Panc1 (cell line): ENCODE data around the gene IQGAP1. TPM values are rescaled to one million over a fixed set of nuclear protein-coding genes. Genes with fewer than 3 reads are reported as not detected.

Source experiments
- ATAC-seq: fragments of 200-7000 bp; cut with Tn5 transposase; 2 replicates; pipeline ENCODE4 v1.9.1; 2020; ENCODE audit warnings: mild to moderate bottlenecking, moderate library complexity
- BruUV-seq: library from RNA; stranded (reverse); fragments of 400-500 nt; replicated peaks from 2 replicates; lab custom pipeline; 2021; lab: Mats Ljungman, UMichigan
- CTCF ChIA-PET: fragments of 300-600 bp; sonication (Branson Sonifier 250); formaldehyde crosslinking; loops from one replicate; lab custom pipeline; 2022; ENCODE audit warnings: antibody characterized with exemption; lab: Charles Lee
- POLR2A ChIA-PET: fragments of 300-600 bp; sonication (Branson Sonifier 250); formaldehyde crosslinking; loops from one replicate; lab custom pipeline; 2022; ENCODE audit warnings: antibody characterized with exemption; lab: Charles Lee
- DNase-seq: peaks from one replicate; pipeline ENCODE4 v3.0.0-alpha.2; 2010; ENCODE audit warnings: low read depth, low spot score
- H3K27ac ChIP-seq: 2 replicates; pipeline ENCODE4 v1.5.1; 2011; ENCODE audit warnings: mild to moderate bottlenecking, low read length, inconsistent platforms
- H3K27me3 ChIP-seq: fragments of 200-500 bp; sonication (Bioruptor generic); 2 replicates; pipeline ENCODE4 v1.6.0; 2014; ENCODE audit warnings: low read length, inconsistent platforms; ENCODE audit not compliant: control insufficient read depth, insufficient read depth
- H3K36me3 ChIP-seq: fragments of 200-500 bp; sonication (Bioruptor generic); 2 replicates; pipeline ENCODE4 v1.5.1; 2014; ENCODE audit warnings: inconsistent platforms, mild to moderate bottlenecking, low read length, moderate library complexity; ENCODE audit not compliant: control insufficient read depth, insufficient read depth
- H3K4me1 ChIP-seq: 2 replicates; pipeline ENCODE4 v1.5.1; 2011; ENCODE audit warnings: inconsistent platforms, mild to moderate bottlenecking, low read length, moderate library complexity; ENCODE audit not compliant: control insufficient read depth, insufficient read depth
- H3K4me3 ChIP-seq, 2 experiments: 2 replicates each; pipeline ENCODE4 v1.5.1; 2011 to 2012; ENCODE audit warnings: low read depth in 2 of 2, low read length in 2 of 2, mild to moderate bottlenecking in 2 of 2, inconsistent platforms in 1 of 2, moderate library complexity in 1 of 2
- H3K9me3 ChIP-seq: fragments of 200-500 bp; sonication (Bioruptor generic); 2 replicates; pipeline ENCODE4 v1.5.1; 2014; ENCODE audit warnings: low read depth, mild to moderate bottlenecking, inconsistent platforms, low read length, moderate library complexity; ENCODE audit not compliant: control insufficient read depth, insufficient read depth
- POLR2AphosphoS5 ChIP-seq: IDR thresholded peaks from 2 replicates; pipeline ENCODE4 v1.6.1; 2012; ENCODE audit warnings: mild to moderate bottlenecking, low read depth, low read length, moderate library complexity
- SIN3A ChIP-seq: IDR thresholded peaks from 2 replicates; pipeline ENCODE4 v1.6.1; 2012; ENCODE audit warnings: low read depth, mild to moderate bottlenecking, low read length, moderate library complexity, borderline replicate concordance; ENCODE audit not compliant: insufficient read depth
- TCF7L2 ChIP-seq: IDR thresholded peaks from 2 replicates; pipeline ENCODE4 v1.6.1; 2011; ENCODE audit warnings: mild to moderate bottlenecking, low read depth, low read length, inconsistent platforms
- in situ Hi-C: cut with HindIII; loops from 2 replicates; pipeline ENCODE4 v1.10.0; 2016; ENCODE audit warnings: low sequenced_read_pairs, low pct_unique_long_range_greater_than_20kb
- intact Hi-C: fragments of 100-400 bp; cut with micrococcal nuclease; formaldehyde crosslinking; loops from one replicate; pipeline ENCODE4 v1.10.0; 2022; ENCODE audit not compliant: unreplicated experiment
- total RNA-seq: library from RNA; stranded (reverse); gene quantifications from one replicate; pipeline ENCODE4 v1.2.1, GENCODE V29; 2021; ENCODE audit not compliant: unreplicated experiment
- TF ChIP-seq, protein P1 (sequence below), 2 experiments: IDR thresholded peaks; 2 replicates each; pipeline ENCODE4 v1.6.1; 2011 to 2012; ENCODE audit warnings: low read depth in 2 of 2, control low read depth in 1 of 2, low read length in 1 of 2, mild to moderate bottlenecking in 1 of 2, moderate library complexity in 1 of 2; ENCODE audit not compliant: insufficient read depth in 1 of 2
- TF ChIP-seq, protein P2 (sequence below): fragments of 450-650 bp; IDR thresholded peaks from 2 replicates; pipeline ENCODE4 v1.5.1; 2017; ENCODE audit warnings: mild to moderate bottlenecking

Gene IQGAP1
- total RNA-seq, 1 experiment from 2014 or later: 228 TPM

DNA sequence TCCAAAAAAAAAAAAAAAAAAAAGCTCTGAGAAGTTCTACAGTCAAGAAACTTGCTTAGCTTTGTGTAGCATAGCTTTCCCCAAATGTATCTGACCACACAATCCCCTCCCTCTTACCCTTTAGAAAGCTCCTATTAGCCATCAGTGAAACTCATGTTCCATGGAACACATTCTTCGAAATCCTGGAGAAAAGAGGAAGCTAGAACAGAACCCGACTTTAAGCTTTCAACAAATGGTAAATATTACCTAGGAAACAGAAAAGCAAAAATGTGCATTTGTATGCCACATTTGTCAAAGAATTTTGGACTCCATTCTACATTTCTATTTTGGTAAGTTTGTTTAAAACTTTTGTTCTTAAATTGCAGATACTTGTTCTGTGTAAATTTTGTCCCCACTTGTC, 124.2 kb downstream of the IQGAP1 start:
- in situ Hi-C loops (no loop called here), intact Hi-C loops (no loop called here)
- Histone ChIP-seq H3K9me3 (no peaks in the 10 kb centered on the region), H3K27me3 (no peaks in the 10 kb centered on the region), H3K4me3 (no peak overlapping the region), H3K27ac (no peak overlapping the region), H3K4me1 (no peaks in the 10 kb centered on the region), H3K36me3 (no peaks in the 10 kb centered on the region)
- DNase-seq (no peak), ATAC-seq (no peak)
- no TSS peak for BruUV-seq
- no peak for TF ChIP-seq SIN3A
- ChIA-PET CTCF (interaction anchor here (0.7 kb wide), 2 partner anchors 99 to 441 kb away, joined by 10 to 16 read pairs; no protein-coding TSS in a partner anchor), POLR2A (no interaction called here)

DNA sequence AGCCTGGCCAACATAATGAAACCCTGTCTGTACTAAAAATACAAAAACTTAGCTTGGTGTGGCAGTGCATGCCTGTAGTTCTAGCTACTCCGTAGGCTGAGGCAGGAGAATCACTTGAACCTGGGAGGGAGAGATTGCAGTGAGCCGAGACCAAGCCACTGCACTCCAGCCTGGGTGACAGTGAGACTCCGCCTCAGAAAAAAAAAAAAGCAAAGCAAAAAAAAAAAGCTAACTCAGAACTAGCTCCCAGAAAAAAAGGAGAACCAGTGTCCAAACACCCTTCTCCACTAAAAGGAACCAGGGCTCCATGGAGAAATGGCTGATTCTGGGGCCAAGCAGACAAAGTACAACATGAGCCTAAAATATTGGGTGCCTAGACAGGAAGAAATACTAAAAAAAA, 124.9 kb downstream of the IQGAP1 start:
- intact Hi-C loops: no loop called here
- in situ Hi-C loops: no loop called here
- no peak for DNase-seq
- H3K9me3 ChIP-seq: no peaks in the 10 kb centered on the region
- no peaks in the 10 kb centered on the region for H3K27me3 ChIP-seq
- TF ChIP-seq TCF7L2 (no peak), POLR2AphosphoS5 (no peak), SIN3A (no peak)
- TF ChIP-seq, protein P1, sequence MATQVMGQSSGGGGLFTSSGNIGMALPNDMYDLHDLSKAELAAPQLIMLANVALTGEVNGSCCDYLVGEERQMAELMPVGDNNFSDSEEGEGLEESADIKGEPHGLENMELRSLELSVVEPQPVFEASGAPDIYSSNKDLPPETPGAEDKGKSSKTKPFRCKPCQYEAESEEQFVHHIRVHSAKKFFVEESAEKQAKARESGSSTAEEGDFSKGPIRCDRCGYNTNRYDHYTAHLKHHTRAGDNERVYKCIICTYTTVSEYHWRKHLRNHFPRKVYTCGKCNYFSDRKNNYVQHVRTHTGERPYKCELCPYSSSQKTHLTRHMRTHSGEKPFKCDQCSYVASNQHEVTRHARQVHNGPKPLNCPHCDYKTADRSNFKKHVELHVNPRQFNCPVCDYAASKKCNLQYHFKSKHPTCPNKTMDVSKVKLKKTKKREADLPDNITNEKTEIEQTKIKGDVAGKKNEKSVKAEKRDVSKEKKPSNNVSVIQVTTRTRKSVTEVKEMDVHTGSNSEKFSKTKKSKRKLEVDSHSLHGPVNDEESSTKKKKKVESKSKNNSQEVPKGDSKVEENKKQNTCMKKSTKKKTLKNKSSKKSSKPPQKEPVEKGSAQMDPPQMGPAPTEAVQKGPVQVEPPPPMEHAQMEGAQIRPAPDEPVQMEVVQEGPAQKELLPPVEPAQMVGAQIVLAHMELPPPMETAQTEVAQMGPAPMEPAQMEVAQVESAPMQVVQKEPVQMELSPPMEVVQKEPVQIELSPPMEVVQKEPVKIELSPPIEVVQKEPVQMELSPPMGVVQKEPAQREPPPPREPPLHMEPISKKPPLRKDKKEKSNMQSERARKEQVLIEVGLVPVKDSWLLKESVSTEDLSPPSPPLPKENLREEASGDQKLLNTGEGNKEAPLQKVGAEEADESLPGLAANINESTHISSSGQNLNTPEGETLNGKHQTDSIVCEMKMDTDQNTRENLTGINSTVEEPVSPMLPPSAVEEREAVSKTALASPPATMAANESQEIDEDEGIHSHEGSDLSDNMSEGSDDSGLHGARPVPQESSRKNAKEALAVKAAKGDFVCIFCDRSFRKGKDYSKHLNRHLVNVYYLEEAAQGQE (IDR thresholded peaks at IDR 0.05; ENCODE audit: insufficient read depth in 1 of 2, low read depth in 2 of 2, low read length in 1 of 2): no peak
- TF ChIP-seq, protein P2, sequence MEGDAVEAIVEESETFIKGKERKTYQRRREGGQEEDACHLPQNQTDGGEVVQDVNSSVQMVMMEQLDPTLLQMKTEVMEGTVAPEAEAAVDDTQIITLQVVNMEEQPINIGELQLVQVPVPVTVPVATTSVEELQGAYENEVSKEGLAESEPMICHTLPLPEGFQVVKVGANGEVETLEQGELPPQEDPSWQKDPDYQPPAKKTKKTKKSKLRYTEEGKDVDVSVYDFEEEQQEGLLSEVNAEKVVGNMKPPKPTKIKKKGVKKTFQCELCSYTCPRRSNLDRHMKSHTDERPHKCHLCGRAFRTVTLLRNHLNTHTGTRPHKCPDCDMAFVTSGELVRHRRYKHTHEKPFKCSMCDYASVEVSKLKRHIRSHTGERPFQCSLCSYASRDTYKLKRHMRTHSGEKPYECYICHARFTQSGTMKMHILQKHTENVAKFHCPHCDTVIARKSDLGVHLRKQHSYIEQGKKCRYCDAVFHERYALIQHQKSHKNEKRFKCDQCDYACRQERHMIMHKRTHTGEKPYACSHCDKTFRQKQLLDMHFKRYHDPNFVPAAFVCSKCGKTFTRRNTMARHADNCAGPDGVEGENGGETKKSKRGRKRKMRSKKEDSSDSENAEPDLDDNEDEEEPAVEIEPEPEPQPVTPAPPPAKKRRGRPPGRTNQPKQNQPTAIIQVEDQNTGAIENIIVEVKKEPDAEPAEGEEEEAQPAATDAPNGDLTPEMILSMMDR: no peak
- ChIA-PET CTCF (interaction anchor here (0.6 kb wide), 1 partner anchor 21 kb away, joined by 3 read pairs; no protein-coding TSS in a partner anchor), POLR2A (interaction anchor here (0.6 kb wide), 2 partner anchors 368 to 756 kb away, joined by 3 to 8 read pairs; no protein-coding TSS in a partner anchor)
- no peak overlapping the region for H3K4me3 ChIP-seq
- H3K27ac ChIP-seq: no peak overlapping the region
- no peaks in the 10 kb centered on the region for H3K4me1 ChIP-seq
- ATAC-seq: no peak
- H3K36me3 ChIP-seq: no peaks in the 10 kb centered on the region
- no TSS peak for BruUV-seq

DNA sequence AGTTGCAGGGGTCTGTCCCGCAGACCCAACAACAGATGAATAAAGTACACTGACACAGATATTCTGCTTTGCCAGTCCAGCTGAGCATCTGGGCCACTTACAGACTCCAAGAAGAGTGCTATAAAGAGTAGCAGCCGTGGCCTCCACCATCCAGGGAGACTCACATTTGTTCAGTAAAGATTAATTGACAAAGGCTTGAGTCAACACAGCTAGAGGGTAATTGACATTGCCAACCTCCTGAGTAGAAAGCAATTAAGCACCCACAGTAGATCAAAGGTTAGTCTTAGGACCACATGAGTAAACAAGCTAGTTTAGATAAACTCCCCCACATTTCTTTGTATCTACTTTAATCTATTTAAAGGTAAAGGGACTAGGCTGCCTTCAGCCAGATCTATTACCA, 125.4 kb downstream of the IQGAP1 start:
- peak; percentile 42; the same call in 1 of the 2 replicates for ATAC-seq

More for the DNA sequence above, 125.4 kb downstream of the IQGAP1 start:
- in situ Hi-C loops (no loop called here), intact Hi-C loops (no loop called here)
- BruUV-seq: no TSS peak
- no peak for TF ChIP-seq POLR2AphosphoS5
- TF ChIP-seq SIN3A: no peak
- TF ChIP-seq, protein P2: no peak
- no peak for TF ChIP-seq TCF7L2
- TF ChIP-seq, protein P1 (IDR thresholded peaks at IDR 0.05; ENCODE audit: insufficient read depth in 1 of 2, low read depth in 2 of 2, low read length in 1 of 2): no peak
- no peaks in the 10 kb centered on the region for H3K9me3 ChIP-seq
- ChIA-PET CTCF (interaction anchor here (0.6 kb wide), 1 partner anchor 21 kb away, joined by 3 read pairs; no protein-coding TSS in a partner anchor), POLR2A (interaction anchor here (0.6 kb wide), 3 partner anchors 368 to 756 kb away, joined by 3 to 11 read pairs (median 8); no protein-coding TSS in a partner anchor)
- H3K36me3 ChIP-seq: no peaks in the 10 kb centered on the region
- DNase-seq: no peak
- H3K27ac ChIP-seq: no peak overlapping the region
- H3K27me3 ChIP-seq: no peaks in the 10 kb centered on the region
- no peaks in the 10 kb centered on the region for H3K4me1 ChIP-seq
- no peak overlapping the region for H3K4me3 ChIP-seq
